ENCODE measurements around the gene GRAMD4.

The GRAMD4 gene

DNA sequence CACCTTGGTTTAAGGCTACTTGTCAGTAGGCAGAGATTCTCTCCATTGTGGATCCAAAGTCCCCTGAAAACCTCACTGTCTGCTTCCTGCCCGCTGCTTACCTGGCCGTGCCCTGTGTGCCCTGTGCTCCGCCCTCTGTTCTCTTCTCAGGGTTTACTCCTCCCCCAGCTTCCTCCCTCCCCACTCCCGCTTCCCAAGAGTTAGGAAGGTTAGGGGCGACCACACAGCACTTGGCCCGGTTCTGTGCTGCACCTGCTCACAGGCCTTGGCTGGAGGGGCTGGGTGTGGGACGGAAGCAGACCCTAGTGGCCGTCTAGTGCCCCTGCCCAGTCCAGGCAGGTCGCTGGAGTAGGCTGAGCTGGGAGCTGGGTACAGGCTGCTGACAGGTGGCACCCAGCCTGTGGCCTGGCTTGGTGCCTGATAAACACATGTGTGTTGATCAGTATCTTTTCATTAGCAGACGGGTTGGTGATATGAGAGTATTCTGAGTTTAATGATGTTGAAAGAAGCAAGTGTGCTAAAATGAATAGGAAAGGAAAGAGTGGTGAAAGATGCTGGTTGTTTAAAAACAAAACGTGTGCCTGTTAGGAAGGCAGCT lies 40.5 kb downstream of the GRAMD4 start:
- Mint-ChIP-seq H3K27me3 (no peaks in the 10 kb centered on the region), H3K9me3 (no peaks in the 10 kb centered on the region), H3K4me3 (no peak overlapping the region), H3K27ac (peak overlapping the region; percentile 74), H3K4me1 (peaks cover 21% of the 10 kb centered on the region), H3K36me3 (no peaks in the 10 kb centered on the region)

DNA sequence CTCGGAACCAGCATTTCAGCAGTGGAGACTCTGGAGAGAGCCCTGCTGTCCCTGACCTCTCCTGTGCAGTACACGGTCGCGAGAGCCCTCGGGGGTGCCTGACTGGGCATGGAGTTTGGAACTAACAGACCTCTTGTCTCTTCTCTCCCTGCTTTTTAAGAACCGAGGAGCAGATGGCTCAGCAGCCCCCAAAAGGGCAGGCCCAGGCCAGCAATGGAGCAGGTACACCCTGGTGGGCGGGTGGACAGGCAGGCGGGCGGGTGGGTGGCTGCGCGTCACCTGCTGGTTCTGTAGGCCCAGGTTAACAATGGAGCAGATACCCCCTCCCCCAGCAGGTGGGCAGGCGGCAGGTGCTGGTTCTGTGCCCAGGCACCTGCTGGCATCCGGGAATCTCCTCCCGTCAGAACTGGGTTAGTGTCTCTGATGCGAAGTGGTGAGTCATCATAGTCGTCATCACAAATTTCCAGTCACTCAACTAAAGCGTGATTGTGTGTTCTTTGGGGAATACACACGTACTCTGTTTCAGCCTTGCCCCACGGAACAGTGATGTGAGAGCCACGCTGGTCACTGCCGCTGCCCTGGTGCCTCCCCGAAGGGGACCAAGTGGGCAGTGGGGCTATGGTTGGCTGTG lies 41.1 kb downstream of the GRAMD4 start:
- H3K27ac Mint-ChIP-seq: peak overlapping the region; percentile 74
- H3K4me3 Mint-ChIP-seq: no peak overlapping the region
- no peaks in the 10 kb centered on the region for H3K27me3 Mint-ChIP-seq
- no peaks in the 10 kb centered on the region for H3K9me3 Mint-ChIP-seq
- H3K4me1 Mint-ChIP-seq: peaks cover 21% of the 10 kb centered on the region
- no peaks in the 10 kb centered on the region for H3K36me3 Mint-ChIP-seq

DNA sequence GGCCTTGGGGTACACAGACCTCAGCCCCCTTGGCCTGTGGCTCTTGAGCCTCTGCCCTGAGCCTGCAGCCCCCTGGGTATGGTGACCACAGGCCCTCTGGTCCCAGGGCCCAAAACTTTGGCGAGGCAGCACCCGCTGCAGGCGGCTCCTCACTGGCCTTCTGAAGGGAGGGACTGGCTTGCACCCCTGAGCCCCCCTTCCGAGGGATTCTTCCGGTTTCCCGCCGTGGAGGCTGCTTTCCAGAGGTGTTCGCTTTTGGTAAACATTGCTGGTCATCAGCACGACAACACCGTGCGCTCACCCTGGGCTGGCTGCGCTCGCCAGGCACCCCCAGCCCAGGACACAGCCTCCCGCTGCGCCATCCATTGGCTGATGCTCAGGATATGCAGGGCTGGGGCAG lies 42.0 kb downstream of the GRAMD4 start:
- H3K4me3 Mint-ChIP-seq: no peak overlapping the region
- H3K9me3 Mint-ChIP-seq: no peaks in the 10 kb centered on the region
- H3K27ac Mint-ChIP-seq: no peak overlapping the region
- no peaks in the 10 kb centered on the region for H3K36me3 Mint-ChIP-seq
- H3K27me3 Mint-ChIP-seq: no peaks in the 10 kb centered on the region
- H3K4me1 Mint-ChIP-seq: peaks cover 21% of the 10 kb centered on the region

DNA sequence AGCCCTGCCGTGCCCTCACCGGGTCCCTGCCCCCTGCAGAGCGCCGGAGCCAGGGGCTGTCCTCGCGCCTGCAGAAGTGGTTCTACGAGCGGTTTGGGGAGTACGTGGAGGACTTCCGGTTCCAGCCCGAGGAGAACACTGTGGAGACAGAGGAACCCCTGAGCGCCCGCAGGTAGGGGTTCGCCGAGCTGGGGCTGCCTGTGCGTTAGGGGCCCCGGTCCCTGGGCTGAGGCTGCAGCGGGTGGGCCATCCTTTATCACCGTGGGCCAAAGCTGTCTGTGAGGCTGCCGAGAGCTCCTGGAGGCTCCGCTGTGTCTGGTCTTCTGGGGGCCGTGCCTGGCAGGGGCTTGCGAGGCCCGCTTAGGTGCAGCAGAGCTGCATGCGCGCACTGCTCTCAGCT lies 42.8 kb downstream of the GRAMD4 start:
- peaks cover 21% of the 10 kb centered on the region for H3K4me1 Mint-ChIP-seq
- H3K4me3 Mint-ChIP-seq: no peak overlapping the region
- no peaks in the 10 kb centered on the region for H3K9me3 Mint-ChIP-seq
- H3K36me3 Mint-ChIP-seq: no peaks in the 10 kb centered on the region
- H3K27me3 Mint-ChIP-seq: no peaks in the 10 kb centered on the region
- H3K27ac Mint-ChIP-seq: no peak overlapping the region

DNA sequence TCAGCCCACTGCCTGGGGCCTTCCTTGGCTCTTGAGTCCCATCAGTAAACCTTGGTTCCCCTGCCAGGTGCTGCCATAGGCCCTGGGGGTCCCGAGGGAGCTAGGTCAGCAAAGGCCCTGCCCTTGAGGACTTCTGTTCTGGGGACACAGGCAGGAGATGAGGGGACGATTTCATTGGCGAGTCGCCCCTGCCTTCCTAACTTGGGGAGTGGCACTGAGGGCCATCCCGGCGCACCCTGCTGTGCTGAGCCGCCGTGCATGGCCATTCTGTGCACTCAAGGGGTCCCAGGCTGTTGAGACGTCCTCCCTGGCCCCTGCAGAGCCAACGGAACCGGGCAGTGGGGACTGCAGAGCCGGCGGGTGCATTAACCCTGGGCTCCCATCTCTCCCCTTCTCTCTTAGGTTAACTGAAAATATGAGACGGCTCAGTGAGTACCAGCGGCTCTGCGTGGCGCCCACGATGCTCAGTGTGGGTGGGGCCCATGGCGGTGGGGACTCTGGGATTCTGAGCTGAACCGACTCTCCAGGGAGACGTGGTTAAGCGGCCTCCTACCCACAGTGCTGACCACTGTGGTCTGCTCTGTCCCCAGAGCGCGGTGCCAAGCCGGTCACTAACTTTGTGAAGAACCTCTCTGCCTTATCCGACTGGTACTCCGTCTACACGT lies 43.4 kb downstream of the GRAMD4 start:
- no peaks in the 10 kb centered on the region for H3K27me3 Mint-ChIP-seq
- H3K36me3 Mint-ChIP-seq: no peaks in the 10 kb centered on the region
- H3K4me3 Mint-ChIP-seq: no peak overlapping the region
- H3K9me3 Mint-ChIP-seq: no peaks in the 10 kb centered on the region
- no peak overlapping the region for H3K27ac Mint-ChIP-seq
- peaks cover 21% of the 10 kb centered on the region for H3K4me1 Mint-ChIP-seq

DNA sequence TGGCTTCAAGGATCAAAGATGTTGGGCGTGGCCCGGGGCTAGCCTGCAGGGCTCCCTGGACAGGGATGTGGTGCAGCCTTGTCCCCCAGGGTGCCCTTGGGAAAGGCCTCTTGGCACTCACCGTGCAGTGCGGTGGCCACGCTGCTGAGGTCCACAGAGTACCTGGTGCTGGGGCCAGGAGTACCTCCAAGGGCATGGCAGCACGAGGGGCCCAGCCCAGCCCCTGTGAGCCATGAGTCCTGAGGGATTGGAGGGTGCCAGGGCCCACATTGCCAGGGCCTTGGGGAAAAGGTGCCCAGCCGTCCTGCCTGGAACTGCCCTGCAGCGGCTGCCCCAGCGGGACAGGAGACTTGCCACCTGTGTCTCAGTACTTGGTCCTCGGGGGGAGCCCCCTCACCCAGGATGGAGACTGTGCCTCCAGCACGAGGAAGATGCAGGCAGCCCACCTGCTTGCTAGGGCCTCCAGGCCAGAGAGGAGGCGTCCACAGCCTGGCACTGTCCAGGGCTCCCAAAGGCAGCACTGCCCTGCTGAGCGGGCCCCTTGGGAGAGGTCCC lies 44.2 kb downstream of the GRAMD4 start:
- H3K36me3 Mint-ChIP-seq: peaks cover 5% of the 10 kb centered on the region
- peaks cover 21% of the 10 kb centered on the region for H3K4me1 Mint-ChIP-seq
- H3K27ac Mint-ChIP-seq: no peak overlapping the region
- no peaks in the 10 kb centered on the region for H3K27me3 Mint-ChIP-seq
- H3K9me3 Mint-ChIP-seq: no peaks in the 10 kb centered on the region
- H3K4me3 Mint-ChIP-seq: no peak overlapping the region

DNA sequence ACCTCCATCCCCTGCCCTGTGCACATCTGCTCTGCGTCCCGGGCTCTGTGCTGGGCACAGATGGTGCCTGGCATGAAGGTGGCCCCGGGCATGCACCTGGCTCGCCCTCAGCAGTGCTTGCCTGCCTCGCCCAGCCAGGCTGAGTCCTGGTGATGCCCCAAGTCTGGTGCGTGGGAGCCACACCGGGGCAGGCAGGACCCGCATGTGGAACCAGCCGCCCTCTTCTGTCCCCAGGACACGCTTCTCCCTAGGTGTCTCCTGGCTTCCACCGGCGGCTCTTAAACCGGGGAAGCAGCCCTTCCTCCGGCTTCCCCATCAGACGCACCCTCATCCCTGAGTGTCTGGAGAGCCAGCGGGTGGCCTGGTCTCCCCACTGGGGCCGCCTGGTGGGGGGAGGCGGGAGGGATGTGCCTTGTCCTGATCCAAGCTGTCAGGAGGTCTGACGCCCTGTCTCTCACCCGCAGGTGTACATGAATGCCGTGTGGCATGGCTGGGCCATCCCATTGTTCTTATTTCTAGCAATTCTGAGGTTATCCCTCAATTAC lies 45.0 kb downstream of the GRAMD4 start:
- Mint-ChIP-seq H3K9me3 (no peaks in the 10 kb centered on the region), H3K4me3 (no peak overlapping the region)

DNA sequence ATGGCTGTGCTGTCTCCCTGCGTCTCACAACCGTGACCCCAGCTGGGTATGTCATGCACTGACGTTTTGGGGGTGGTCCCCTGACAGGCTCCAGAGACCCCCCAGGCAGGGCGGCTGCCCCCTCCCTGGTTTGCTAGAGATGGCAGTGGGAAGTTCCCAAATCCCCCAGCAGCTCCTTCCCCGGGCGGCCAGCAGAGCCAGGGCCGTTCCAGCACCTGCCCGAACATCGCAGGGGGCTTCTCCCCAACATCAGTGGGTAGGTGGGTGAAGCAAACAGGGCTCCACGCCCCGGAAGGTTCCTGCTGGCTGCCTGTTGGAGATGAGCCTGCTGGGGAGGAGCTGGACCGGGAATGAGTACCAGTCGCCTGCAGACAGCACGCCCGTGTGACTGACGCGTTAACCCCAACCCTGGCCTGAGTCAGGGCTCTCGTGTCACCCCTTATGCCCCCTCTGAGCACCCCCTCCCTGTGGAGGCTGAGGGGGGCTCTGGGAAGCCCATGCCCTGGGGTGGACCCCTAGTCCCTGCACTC lies 45.6 kb downstream of the GRAMD4 start:
- Mint-ChIP-seq H3K36me3 (peaks cover 5% of the 10 kb centered on the region), H3K4me1 (peaks cover 12% of the 10 kb centered on the region), H3K4me3 (no peak overlapping the region), H3K9me3 (no peaks in the 10 kb centered on the region), H3K27me3 (no peaks in the 10 kb centered on the region), H3K27ac (no peak overlapping the region)

More for the DNA sequence above, 45.0 kb downstream of the GRAMD4 start:
- Mint-ChIP-seq H3K27ac (no peak overlapping the region), H3K27me3 (no peaks in the 10 kb centered on the region), H3K36me3 (peaks cover 5% of the 10 kb centered on the region), H3K4me1 (peaks cover 17% of the 10 kb centered on the region)

DNA sequence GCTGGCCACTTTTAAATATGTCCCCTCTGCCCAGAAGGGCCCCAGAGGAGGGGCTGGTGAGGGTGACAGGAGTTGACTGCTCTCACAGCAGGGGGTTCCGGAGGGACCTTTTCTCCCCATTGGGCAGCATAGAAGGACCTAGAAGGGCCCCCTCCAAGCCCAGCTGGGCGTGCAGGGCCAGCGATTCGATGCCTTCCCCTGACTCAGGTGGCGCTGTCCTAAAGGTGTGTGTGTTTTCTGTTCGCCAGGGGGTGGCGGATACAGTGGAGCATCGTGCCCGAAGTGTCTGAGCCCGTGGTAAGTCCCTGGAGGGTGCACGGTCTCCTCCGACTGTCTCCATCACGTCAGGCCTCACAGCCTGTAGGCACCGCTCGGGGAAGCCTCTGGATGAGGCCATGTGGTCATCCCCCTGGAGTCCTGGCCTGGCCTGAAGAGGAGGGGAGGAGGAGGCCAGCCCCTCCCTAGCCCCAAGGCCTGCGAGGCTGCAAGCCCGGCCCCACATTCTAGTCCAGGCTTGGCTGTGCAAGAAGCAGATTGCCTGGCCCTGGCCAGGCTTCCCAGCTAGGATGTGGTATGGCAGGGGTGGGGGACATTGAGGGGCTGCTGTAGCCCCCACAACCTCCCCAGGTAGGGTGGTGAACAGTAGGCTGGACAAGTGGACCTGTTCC lies 46.5 kb downstream of the GRAMD4 start:
- H3K27ac Mint-ChIP-seq: no peak overlapping the region
- H3K4me1 Mint-ChIP-seq: peaks cover 3% of the 10 kb centered on the region
- no peak overlapping the region for H3K4me3 Mint-ChIP-seq
- no peaks in the 10 kb centered on the region for H3K27me3 Mint-ChIP-seq
- no peaks in the 10 kb centered on the region for H3K9me3 Mint-ChIP-seq
- peaks cover 5% of the 10 kb centered on the region for H3K36me3 Mint-ChIP-seq

DNA sequence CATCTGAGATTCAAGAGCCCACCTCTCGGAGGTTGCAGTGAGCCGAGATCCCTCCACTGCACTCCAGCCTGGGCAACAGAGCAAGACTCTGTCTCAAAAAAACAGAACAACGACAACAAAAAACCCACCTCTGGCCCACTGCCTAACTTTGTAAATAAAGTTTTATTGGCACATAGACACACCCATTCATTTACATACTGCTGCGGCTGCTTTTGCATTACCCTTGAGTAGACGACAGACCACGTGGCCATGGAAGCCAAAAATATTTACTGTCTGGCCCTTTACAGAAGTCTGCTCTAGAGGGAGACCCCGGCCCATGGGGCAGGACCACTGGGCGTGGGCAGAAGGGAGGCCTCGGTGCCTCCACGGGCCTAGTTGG lies 47.0 kb downstream of the GRAMD4 start:
- Mint-ChIP-seq H3K4me3 (no peak overlapping the region), H3K9me3 (no peaks in the 10 kb centered on the region), H3K27ac (no peak overlapping the region), H3K4me1 (no peaks in the 10 kb centered on the region), H3K36me3 (peaks cover 5% of the 10 kb centered on the region), H3K27me3 (no peaks in the 10 kb centered on the region)

DNA sequence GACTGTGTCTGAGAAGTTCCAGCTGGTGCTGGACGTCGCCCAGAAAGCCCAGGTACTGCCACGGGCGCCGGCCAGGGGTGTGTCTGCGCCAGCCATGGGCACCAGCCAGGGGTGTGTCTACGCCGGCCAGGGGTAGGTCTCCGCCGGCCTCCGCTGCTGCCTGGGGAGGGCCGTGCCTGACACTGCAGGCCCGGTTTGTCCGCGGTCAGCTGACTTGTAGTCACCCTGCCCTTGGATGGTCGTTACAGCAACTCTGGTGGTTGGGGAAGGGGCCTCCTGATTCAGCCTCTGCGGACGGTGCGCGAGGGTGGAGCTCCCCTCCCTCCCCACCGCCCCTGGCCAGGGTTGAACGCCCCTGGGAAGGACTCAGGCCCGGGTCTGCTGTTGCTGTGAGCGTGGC lies 47.9 kb downstream of the GRAMD4 start:
- Mint-ChIP-seq H3K9me3 (no peaks in the 10 kb centered on the region), H3K27me3 (no peaks in the 10 kb centered on the region), H3K27ac (no peak overlapping the region), H3K36me3 (peaks cover 5% of the 10 kb centered on the region), H3K4me3 (no peak overlapping the region), H3K4me1 (peaks cover 5% of the 10 kb centered on the region)

DNA sequence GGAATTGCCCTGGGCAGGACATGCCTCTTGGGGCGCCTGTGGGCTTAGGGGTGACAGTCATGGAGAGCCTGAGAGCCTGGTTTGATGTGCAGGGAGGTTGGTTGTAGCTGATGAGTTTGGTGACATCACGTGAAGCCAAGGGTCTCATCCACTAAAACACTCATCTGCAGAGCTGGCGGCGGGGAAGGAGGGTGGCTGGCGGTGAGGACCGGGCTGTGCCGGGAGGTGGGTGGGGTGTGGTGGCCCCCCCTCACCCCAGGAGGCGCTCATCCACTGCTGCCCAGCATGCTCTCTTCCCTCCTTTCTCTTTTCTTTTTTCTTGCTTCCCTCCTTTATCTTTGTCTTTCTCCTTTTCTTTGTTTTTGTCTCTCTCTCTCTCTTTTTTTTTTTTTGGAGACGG lies 49.0 kb downstream of the GRAMD4 start:
- H3K27ac Mint-ChIP-seq: no peak overlapping the region

DNA sequence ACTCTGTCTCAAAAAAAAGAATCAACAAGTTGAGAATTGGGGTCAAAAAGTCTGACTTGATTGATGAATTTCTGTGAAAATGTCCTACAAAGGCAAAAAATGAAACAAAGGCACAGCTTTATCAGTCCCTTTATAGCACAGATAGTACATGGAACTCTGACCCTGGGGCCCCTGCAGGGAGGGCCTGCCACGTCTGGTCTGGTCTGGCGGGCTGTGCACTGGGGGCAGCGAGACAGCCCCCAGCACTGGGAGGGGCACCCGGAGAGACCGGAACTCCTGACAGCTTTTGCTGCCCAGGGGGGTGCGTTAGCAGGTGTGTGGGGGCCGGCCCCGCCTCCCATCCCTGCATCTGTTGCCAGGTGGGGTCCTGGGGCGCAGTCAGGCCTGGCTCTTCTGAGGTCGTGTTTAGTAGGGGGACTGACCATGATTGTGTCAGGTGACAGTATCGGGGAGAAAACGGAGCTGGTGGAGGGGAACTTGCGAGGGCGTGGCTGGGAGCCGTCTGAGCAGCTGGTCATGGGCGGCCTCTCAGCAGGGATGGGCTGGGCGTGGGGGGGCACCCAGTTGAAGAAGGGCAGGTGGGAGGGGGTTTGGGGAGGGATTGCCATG lies 51.7 kb downstream of the GRAMD4 start:
- Mint-ChIP-seq H3K4me1 (peaks cover 28% of the 10 kb centered on the region), H3K9me3 (no peaks in the 10 kb centered on the region), H3K27ac (no peak overlapping the region), H3K36me3 (peaks cover 5% of the 10 kb centered on the region), H3K4me3 (no peak overlapping the region), H3K27me3 (no peaks in the 10 kb centered on the region)

More for the DNA sequence above, 49.0 kb downstream of the GRAMD4 start:
- H3K36me3 Mint-ChIP-seq: peaks cover 5% of the 10 kb centered on the region
- peaks cover 14% of the 10 kb centered on the region for H3K4me1 Mint-ChIP-seq
- H3K4me3 Mint-ChIP-seq: no peak overlapping the region
- no peaks in the 10 kb centered on the region for H3K9me3 Mint-ChIP-seq
- no peaks in the 10 kb centered on the region for H3K27me3 Mint-ChIP-seq

DNA sequence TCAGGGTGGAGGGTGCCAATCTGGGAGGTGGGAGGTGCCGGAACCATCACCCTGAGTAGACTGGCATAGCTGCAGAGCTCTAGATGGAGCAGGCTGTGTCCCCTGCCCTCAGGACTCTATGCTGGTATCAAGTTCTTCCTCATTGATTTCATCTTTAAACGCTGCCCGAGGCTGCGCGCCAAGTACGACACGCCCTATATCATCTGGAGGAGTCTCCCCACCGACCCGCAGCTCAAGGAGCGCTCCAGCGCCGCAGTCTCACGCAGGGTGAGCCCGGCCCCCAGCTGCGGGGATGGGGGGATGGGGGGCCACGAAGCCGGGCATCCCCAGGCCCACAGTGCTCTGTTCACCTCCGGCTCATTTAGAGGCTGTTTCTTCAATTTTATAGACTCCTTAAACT lies 52.5 kb downstream of the GRAMD4 start:
- Mint-ChIP-seq H3K36me3 (peaks cover 5% of the 10 kb centered on the region), H3K27me3 (no peaks in the 10 kb centered on the region), H3K27ac (peak overlapping the region; percentile 97), H3K9me3 (no peaks in the 10 kb centered on the region), H3K4me1 (peaks cover 32% of the 10 kb centered on the region), H3K4me3 (peak overlapping the region; percentile 89)

DNA sequence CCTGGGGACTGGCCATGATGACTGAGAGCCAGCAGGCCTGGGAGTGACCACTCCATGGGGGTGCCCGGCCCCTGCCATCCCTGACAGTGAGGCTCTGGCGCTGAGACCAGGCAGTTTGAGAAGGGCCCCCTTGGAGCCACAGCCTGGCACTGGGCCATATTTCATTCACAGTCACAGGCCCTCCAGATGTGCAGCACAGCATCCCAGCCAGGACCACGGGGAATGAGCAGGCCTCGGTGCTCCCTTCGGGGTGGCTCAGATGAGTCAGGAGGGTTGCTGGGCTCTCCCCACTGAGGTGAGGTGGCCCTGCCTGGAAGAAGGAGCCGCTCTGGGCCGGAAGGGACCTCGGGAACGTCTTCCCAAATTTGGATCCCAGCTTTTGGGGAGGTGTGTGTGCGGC lies 53.0 kb downstream of the GRAMD4 start:
- peaks cover 35% of the 10 kb centered on the region for H3K4me1 Mint-ChIP-seq

More for the DNA sequence above, 53.0 kb downstream of the GRAMD4 start:
- Mint-ChIP-seq H3K27ac (peak overlapping the region; percentile 97), H3K27me3 (no peaks in the 10 kb centered on the region), H3K9me3 (no peaks in the 10 kb centered on the region), H3K4me3 (peak overlapping the region; percentile 89), H3K36me3 (peaks cover 5% of the 10 kb centered on the region)

All from activated naive CD4-positive, alpha-beta T cell treated with anti-CD3 and anti-CD28 coated beads, Interleukin-2, amount 50 U/mL, for 24 hours (primary cell).